Measurements from ENCODE around the gene NCBP1. TPM values are rescaled to one million over a fixed set of nuclear protein-coding genes. Genes with fewer than 3 reads are reported as not detected.

Gene NCBP1
- polyA plus RNA-seq, 1 of the 3 experiments (the other 2 are of a cell fraction): 11.3 TPM

- ChIA-PET CTCF (interaction anchor here (0.8 to 28.6 kb wide), 7 partner anchors 16 to 182 kb away, joined by 3 to 677 read pairs (median 3); no protein-coding TSS in a partner anchor), POLR2A (interaction anchor here (0.6 to 0.7 kb wide), 2 partner anchors 30 to 39 kb away, joined by 3 read pairs; partner anchors contain the start of genes NCBP1 and TSTD2)
- Histone ChIP-seq H3K9me3 (no peaks in the 10 kb centered on the region), H3K9me2 (no peaks in the 10 kb centered on the region), H3K27ac (ENCODE audit: low read depth in 2 of 2, low read length in 1 of 2) (peak overlapping the region in 1 of 2 experiments; percentile 56; a peak in 2 of 4 replicates), H3K9ac (no peak overlapping the region), H3F3A (replicated peaks; ENCODE audit: insufficient read depth) (no peaks in the 10 kb centered on the region), H3K79me2 (ENCODE audit: insufficient read depth) (no peaks in the 10 kb centered on the region), H3K4me3 (ENCODE audit: low read depth in 2 of 2, low read length in 1 of 2) (no peak overlapping the region), H3K4me1 (ENCODE audit: control insufficient read depth in 1 of 2, insufficient read depth in 2 of 2, low read depth in 1 of 2, low read length in 1 of 2) (peaks cover 0 to 26% of the 10 kb centered on the region in 2 experiments; a peak in 2 of 4 replicates), H4K20me1 (ENCODE audit: insufficient read depth) (no peaks in the 10 kb centered on the region), H3K36me3 (replicated peaks in 1 of 2; ENCODE audit: control insufficient read depth in 1 of 2, insufficient read depth in 2 of 2, low read length in 1 of 2) (peaks cover 0 to 10% of the 10 kb centered on the region in 2 experiments), H3K4me2 (no peak overlapping the region), H3K27me3 (ENCODE audit: insufficient read depth) (no peaks in the 10 kb centered on the region), H2AFZ (ENCODE audit: low read depth) (no peak overlapping the region)
- 78% methylated on average over 8 of the region's 11 CpGs for WGBS (ENCODE audit: low lambda C conversion rate)
- TF ChIP-seq CTCF (IDR thresholded peaks at IDR 0.05): no peak
- no peak for TF ChIP-seq IRF3 (IDR thresholded peaks at IDR 0.05; ENCODE audit: low read depth, low read length)
- no peak for TF ChIP-seq SIN3A (IDR thresholded peaks at IDR 0.05; ENCODE audit: borderline replicate concordance, low read depth, low read length)
- no peak for TF ChIP-seq PBX3 (IDR thresholded peaks at IDR 0.05)
- TF ChIP-seq GATA2 (CRISPR knock-in tag; IDR thresholded peaks at IDR 0.05): no peak
- TF ChIP-seq YY1 (IDR thresholded peaks at IDR 0.05; ENCODE audit: low read depth): no peak
- TF ChIP-seq CHD2 (IDR thresholded peaks at IDR 0.05; ENCODE audit: low read length, partially characterized antibody): no peak
- no peak for TF ChIP-seq TCF12 (IDR thresholded peaks at IDR 0.05)
- no peak for TF ChIP-seq TEAD4 (IDR thresholded peaks at IDR 0.05; ENCODE audit: borderline replicate concordance, insufficient read depth)
- TF ChIP-seq EP300 (IDR thresholded peaks at IDR 0.05; ENCODE audit: borderline replicate concordance in 1 of 2, low read depth in 1 of 2, low read length in 1 of 2): no peak
- TF ChIP-seq GABPA (IDR thresholded peaks at IDR 0.05; ENCODE audit: low read depth): no peak
- TF ChIP-seq ZBTB33 (IDR thresholded peaks at IDR 0.05; ENCODE audit: borderline replicate concordance, low read depth): no peak
- TF ChIP-seq FOXM1 (IDR thresholded peaks at IDR 0.05; ENCODE audit: low read depth): no peak
- no peak for TF ChIP-seq POLR2AphosphoS5 (IDR thresholded peaks at IDR 0.05; ENCODE audit: low read depth, low read length)
- TF ChIP-seq RCOR1 (IDR thresholded peaks at IDR 0.05; ENCODE audit: low read length): no peak
- TF ChIP-seq RFX5 (IDR thresholded peaks at IDR 0.05; ENCODE audit: low read length): no peak
- TF ChIP-seq EZH2phosphoT487 (IDR thresholded peaks at IDR 0.05; ENCODE audit: borderline replicate concordance, low read depth): no peak
- TF ChIP-seq NFIC (IDR thresholded peaks at IDR 0.05; ENCODE audit: borderline replicate concordance): no peak
- TF ChIP-seq FOSL2 (IDR thresholded peaks at IDR 0.05; ENCODE audit: borderline replicate concordance, low read depth): no peak
- no peak for DNase-seq
Observed at GRCh38 chr9:97594381-97594921, 39.2 kb upstream of the NCBP1 start.

Data from SK-N-SH (cell line).